HG03139 (cell line): Measurements from ENCODE around the gene NR6A1.

Experiments
- ATAC-seq: cut with Tn5 transposase; IDR thresholded peaks from one replicate; pipeline ENCODE4 v1.9.1; 2021; ENCODE audit not compliant: unreplicated experiment

Gene NR6A1

DNA sequence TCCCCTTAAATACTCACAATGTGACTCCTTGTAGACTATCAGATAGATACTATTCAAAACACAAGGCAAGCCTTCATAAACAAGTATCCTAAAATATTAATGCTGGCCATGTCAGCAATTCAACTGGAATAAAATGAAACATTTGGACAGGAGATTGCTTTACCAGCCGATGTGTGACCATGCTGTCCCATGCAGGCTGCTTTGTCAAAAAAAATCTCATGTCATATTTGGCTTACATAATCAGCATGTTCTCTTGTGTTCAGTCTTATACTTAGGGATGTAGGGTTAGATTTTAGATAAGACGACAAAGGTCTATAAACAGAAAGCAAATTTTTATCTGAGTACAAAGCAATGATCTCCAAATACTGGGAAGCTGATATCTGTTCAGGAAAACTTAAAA is 108.5 kb downstream of the NR6A1 start:
- ATAC-seq = no peak

DNA sequence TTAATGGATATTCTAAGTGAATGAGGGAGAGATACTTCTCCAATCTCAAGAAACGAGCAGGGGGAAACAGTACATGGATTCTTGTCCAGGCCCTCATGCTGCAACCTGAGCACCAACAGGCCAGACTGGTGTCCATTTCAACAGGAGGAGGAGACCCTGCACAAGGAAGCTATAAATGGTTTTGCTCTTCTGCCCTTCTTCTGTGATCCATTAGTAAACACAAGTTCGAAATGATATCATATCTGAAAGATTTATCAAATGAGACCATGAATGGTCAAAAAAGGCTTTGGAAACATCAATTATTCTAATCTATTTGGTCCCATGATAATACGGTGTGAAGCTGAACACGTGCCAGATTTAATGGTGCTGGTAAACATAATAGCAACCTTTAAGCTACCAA is 109.8 kb downstream of the NR6A1 start:
- ATAC-seq = no peak

DNA sequence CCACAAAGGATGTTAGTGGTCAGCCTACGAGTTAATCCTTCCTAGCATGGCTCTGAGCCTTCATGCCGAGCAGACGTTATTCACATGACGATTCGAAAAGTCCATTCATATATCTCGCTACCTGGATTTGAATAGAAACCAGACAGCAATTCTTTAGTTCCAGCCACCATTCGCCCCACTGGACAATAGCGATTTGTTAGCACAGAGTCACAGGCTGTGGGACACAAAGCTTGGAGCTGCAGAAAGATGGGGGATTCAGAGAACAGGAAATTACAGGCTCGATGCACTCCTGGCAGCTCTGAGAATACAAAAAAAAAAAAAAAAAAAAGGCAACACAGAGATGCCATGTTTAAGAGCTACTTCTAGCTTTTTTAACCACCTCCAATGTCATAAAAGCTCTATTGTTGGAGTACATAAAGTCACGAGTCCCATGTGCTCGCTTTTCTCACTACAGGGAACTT is 110.7 kb downstream of the NR6A1 start:
- no peak for ATAC-seq

DNA sequence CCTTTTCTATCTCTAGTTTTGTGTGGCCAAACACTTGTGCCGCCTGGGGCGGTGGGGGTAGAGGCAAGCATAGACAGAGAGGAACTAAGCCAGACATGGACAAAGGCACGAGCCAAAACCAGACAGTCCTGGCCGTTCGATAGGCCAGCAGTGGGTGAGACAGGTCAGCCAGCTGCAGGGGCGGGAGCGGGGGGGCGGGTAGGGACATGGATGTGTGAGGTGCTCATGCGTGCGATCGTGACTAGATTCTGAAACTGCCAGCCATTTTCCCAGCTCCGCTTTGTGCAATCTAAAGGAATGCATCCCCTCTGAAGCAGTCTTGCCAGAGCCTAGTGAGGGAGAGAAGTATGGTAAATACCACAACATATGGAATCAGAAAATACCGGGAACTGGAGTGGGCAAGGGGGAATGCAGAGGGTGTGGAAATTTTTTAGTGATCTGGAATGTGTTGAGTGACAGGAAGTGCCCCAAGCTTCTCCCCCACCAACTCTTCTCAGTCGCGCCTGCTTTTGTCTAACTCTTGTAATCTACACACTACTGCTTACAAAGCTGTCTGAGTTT is 111.9 kb downstream of the NR6A1 start:
- peak; percentile 46 for ATAC-seq

DNA sequence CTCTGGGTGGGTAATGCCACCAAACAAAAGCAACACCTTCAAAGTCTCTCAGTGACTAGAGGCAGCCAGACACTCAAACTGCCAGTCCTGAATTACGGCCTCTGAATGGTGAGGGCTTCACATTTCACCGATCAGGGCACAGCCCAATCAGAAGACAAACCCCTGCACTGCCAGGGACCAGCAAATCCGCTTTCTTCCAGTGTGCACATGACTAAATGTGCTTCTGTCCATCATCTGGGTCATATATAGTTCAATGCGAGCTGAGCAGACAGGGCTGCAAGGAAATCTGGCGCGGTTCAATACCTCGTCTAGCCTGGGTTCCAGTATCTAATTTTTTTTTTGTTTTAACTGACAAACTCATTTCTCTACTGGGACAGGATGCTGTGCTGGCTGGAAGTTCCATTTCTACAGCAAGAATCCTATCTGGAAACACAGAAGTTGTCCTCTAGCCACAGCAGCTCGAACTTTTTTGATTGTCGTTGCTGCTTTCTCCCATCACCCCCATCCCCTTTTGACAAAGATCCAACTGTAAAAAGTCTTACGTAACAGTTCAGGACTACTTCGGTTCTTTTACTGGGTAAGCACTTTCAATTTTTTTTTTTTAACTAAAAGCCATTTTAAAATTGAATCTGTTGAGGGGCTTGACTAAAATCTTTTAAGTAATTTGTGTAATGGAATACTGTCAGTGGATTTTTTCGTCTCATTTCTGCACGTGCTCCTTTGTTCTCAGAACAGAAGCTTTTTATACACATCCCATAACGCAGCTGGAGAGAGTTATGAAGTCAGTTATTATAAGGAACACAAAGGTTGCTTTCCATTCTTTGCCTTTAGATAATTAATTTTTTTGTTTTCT is 112.7 kb downstream of the NR6A1 start:
- ATAC-seq = peak; percentile 91

DNA sequence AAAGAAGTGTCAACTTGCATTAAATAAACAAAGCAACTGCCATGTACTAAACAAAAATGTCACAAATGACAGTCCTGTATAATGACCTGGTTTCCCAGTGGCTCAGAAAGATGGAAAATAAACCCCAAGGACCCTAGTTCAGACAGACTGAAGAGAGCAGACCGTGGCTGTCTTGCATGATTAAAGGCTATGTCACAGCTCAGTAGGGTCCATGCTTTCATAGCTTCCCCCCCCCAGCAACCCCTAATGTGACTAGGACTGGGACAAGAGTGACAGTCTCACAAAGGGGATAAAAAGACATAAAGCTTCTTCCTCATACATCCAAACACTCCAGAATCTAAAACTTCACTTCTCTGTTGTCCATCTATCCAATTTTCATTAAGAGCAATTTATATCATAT is 113.6 kb downstream of the NR6A1 start:
- no peak for ATAC-seq

DNA sequence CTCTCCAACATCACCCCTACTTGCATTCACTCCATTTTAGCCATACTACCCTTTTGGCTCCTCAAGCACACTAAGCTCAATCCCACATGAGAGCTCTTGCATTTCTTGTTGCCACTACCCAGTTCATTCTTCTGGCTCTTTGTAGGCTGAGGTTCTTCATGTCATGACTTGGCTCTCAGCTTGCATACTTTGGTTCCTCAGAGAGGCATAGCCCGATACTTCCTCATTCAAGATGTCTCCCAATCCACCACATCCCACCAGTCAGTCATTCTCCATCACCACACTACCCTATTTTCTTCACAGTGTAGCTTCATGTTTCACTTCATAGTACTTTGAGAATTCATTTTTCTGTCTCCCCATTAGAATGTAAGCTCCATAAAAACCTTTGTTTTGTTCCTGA is 116.7 kb downstream of the NR6A1 start:
- ATAC-seq = no peak

DNA sequence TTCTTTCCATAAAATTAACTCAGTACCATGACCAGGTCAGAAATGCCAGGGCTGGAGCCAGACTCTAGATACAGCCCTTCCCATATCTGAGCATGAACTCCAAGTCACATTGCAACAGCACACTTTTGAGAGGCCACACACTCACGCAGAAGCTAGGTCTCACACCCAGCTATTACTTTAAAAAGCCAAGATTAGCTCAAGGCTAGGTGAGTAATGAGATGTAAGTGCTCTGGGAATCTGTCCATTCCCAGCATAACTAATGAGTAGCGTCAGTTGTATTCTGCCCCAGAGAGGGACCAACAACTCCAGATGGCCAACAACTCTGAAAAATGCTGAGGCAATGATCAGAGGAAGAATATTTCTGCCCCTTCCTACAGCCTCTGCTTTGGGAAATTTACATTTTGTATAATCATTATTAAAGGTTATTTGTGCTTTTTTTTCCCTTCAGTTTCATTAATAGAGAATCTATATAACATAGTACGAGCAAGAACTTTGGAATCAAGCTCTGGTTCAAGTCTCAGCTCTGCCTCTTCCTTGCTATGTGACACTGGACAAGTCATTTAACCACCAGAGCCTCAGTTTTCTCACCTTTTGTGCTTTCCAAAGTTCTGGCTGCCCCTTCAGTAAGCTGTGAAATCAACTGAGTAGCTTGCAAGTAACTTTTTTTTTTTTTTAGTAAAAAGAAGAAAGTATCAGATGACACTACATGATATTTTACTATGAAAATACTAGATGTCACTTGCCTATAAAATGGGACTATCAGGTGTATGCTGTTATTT is 118.3 kb downstream of the NR6A1 start:
- ATAC-seq = no peak

DNA sequence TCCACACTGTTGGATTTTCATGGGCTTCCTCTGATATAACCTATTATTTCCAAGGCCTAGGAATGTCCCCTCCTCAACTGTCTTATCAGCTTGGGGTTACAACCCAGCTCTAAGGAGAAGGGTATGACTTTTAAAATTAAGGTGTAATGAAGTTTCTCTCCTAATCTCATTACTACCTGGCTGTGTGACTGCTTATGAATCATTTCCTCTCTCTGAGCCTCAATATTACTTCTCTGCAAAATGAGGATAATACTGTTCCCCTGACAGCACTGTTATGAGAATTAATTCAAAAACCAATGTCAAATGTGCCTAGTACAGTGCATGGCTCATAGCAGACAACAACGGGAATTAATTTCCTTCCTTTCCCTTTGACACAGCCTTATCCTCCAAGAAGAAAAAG is 118.9 kb downstream of the NR6A1 start:
- no peak for ATAC-seq

DNA sequence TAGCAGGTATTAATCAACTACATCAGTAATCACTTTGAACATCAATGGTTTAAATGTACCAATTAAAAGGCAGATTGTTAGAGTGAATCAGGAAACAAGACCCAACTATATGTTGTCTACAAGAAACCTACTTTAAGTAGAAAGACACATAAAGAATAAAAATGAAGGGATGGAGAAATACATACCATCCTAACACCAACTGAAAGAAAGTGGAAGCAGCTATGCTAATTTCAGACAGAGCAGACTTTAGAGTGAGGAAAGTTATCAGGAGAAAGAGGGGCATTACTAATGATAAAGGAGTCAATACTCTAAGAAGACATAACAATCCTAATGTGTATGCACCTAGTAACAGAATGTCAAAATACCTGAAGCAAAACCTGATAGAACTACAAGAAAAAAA is 125.8 kb downstream of the NR6A1 start:
- ATAC-seq = no peak

DNA sequence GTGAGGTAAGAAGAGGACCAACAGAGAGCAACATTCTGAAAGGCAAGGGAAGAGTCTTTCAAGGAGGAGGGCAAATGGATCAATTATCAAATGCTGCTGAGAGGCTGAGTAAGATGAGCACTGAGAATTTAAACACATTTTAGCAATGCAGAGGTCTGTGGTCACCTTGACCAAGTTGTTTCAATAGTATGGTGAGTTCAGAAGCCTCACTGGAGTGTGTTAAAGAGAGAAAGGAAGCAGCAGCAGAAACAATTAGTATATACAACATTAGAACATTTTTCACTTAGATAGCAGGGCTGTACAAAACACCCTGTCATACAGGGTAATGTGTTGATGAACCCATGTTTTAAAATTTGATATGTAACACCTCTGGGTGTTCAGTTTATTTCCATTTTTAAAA is 131.5 kb downstream of the NR6A1 start:
- ATAC-seq = no peak

DNA sequence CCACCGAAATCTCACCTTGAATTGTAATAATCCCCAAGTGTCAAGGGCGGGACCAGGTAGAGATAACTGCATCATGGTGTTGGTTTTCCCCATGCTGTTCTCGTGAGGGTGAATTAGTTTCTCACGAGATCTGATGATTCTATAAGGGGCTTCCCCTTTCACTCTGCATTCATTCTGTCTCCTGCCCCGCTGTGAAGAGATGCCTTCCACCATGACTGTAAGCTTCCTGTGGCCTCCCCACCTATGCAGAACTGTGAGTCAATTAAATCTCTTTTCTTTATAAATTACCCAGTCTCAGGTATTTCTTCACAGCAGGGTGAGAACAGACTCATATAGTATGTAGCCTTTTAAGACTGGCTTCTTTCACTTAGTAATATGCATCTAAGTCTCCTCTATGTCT is 135.8 kb downstream of the NR6A1 start:
- ATAC-seq = no peak

DNA sequence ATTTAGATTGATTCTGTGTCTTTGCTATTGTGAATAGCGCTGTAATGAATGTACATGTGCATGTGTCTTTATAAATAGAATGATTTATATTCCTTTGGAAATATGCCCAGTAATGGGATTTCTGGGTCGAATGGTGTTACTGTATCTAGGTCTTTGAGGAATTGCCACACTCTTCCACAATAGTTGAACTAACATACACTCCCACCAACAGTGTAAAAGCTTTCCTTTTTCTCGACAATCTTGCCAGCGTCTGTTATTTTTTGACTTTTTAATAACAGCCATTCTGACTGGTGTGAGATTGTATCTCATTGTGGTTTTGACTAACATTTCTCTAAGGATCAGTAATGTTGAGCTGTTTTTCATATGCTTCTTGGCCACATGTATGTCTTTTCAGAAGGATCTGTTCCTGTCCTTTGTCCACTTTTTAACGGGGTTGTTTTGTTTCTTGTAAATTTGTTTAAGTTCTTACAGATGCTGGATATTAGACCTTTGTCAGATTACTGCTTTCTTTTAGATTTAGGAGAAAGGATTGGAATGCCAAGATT is 139.0 kb downstream of the NR6A1 start:
- ATAC-seq = no peak

DNA sequence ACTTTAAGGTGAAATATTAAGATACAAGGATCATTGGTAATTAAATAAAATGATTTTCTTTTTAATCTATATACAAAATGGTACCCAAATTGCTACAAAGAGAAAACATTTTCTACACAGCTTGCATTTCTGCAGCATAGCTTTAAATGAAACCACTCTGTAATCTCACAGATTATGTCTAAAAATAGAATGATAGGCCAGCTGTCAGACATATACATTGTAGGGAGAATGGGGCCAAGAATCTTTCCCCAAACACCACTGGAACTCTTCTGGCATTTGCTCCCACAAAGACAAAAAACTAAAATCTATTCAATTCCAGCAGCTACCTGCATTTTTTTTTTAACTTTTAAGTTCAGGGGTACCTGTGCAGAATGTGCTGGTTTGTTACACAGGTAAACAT is 139.8 kb downstream of the NR6A1 start:
- ATAC-seq = no peak

DNA sequence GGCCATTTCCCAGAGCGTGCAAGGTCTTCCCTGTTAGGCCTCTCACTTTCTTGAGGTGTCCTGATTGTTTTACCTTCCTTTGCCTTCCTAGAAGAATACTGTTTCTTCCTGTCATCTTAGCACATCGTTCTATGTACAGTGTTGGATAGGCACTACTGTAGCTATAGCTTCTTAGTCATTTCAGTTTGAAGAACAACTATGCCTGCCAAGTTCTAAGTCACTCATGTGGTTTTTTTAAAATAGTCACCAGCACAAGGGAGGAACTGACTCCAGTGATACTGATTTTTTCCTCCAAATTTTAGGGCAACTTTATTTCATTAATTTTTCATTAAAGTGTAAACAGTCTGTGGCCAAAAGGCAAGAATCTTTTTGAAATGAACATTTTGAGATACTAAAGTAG is 141.5 kb downstream of the NR6A1 start:
- no peak for ATAC-seq

DNA sequence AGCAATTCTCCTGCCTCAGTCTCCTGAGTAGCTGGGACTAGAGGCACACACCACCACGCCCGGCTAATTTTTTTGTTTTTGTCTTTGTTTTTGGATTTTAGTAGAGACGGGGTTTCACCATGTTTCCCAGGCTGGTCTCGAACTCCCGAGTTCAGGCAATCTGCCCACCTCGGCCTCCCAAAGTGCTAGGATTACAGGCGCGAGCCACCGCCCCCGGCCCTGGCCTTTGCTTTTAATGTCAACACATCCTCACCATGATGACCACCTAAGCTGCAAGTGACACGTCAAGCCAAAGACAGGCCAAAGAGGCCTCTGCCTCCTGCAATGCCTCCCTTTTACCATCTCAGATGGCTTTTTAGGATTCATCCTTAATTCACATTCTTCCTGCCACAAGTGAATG is 142.4 kb downstream of the NR6A1 start:
- ATAC-seq = no peak

DNA sequence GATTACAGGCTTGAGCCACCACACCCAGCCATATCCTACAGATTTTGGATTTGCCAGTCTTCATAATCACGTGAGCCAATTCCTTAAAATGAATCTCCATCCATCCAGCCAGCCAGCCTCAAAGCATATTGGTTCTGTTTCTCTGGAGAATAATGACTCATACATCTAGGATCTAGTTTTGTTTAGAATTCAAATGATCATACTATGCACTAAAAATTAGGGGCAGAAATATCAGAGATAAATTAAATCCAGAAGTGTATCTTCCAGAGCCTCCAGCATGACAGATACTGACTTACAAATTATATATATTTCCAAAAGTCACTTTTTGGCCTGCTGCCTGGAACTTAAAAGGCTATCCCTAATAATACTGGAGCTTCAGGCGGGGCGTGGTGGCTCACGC is 144.8 kb downstream of the NR6A1 start:
- no peak for ATAC-seq

DNA sequence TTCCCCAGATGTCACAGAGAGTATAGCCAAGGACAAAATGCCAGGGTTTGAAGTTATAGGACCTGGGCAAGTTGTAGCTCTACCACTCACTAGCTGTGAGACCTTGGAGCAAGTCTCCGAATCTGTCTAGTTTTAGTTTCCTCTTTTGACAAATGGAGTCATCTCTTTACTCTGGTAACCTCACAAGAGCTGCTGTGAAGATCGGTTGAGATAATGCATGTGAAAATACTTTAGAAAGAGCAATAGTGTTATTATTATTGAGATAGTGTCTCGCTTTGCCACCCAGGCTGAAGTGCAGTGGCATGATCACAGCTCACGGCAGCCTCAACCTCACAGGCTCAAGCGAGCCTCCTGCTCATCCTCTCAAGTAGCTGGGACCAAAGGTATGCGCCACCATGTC is 146.0 kb downstream of the NR6A1 start:
- no peak for ATAC-seq

DNA sequence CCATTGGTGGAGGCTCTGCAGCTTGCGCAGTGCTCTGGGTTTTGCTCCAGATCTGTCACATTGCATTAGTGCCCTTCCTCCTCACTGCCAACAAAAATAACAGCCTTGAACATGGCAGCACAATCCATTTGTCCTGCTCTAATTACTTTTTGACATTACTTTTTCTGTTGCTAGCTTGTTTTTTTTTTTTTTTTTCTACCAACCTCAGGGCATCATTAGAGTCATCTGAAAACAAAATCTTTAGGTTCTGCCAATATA is 146.4 kb downstream of the NR6A1 start:
- no peak for ATAC-seq

DNA sequence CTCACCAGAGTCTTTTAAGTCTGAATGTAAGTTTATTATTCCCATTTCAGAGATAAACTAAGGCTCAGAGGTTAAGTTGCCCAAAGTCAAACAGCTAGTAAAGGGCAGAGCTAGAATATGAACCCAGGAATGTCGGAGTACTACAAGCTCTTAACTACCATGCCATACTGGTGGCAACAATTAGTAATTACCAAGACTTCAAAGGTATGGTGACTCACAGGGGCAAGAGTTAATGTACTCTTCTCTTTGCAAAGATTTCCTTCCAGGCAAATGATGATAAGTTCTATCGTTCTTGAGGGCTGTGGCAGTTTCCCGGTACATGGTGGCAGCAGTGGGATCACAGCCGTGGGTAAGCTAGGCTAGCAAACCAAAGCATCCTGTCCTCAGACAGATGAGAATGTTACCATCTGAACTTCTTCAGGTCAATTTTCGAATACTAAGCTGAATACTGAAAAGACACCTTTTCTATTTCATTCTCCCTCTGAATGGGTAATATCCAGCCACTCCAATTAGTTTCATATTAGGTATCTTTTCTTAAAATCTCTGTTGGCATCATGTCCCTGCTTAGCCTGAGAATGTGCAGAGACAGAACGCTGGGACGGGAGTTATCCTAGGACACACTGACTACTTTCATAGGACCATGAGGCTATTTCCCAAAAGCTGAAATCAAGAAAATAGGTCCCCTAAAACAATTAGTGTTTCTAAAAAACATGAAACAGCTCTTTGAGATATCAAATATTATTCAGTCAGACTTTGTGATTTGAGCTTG is 147.0 kb downstream of the NR6A1 start:
- ATAC-seq = no peak

DNA sequence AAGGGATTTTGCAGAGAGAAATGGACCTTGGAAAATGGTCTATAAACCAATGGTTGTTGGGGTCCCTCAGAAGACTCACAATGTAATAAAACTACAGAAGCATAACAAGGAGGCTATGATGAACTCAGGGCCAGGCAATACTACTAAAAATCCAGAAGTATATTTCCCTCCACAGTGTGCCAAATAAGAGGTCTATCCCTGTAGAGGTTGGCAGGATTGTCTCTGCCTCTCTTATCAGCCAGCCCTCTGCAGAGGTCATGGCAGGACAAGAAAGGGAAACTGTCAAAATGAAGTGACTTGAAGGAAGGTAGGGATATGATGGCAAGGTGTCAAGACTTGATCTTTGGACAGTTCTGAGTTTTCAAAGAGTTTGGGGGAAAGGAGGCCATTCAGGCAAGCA is 148.2 kb downstream of the NR6A1 start:
- ATAC-seq = no peak
